Panc1 (cell line): ENCODE data around the gene VDR.

ENCODE experiments used
- POLR2AphosphoS5 ChIP-seq: IDR thresholded peaks from 2 replicates; pipeline ENCODE4 v1.6.1; 2012; ENCODE audit warnings: mild to moderate bottlenecking, low read depth, low read length, moderate library complexity
- SIN3A ChIP-seq: IDR thresholded peaks from 2 replicates; pipeline ENCODE4 v1.6.1; 2012; ENCODE audit warnings: low read depth, mild to moderate bottlenecking, low read length, moderate library complexity, borderline replicate concordance; ENCODE audit not compliant: insufficient read depth
- TCF7L2 ChIP-seq: IDR thresholded peaks from 2 replicates; pipeline ENCODE4 v1.6.1; 2011; ENCODE audit warnings: mild to moderate bottlenecking, low read depth, low read length, inconsistent platforms
- TF ChIP-seq, protein P1 (sequence below): fragments of 450-650 bp; IDR thresholded peaks from 2 replicates; pipeline ENCODE4 v1.5.1; 2017; ENCODE audit warnings: mild to moderate bottlenecking
- TF ChIP-seq, protein P2 (sequence below), 2 experiments: IDR thresholded peaks; 2 replicates each; pipeline ENCODE4 v1.6.1; 2011 to 2012; ENCODE audit warnings: low read depth in 2 of 2, control low read depth in 1 of 2, low read length in 1 of 2, mild to moderate bottlenecking in 1 of 2, moderate library complexity in 1 of 2; ENCODE audit not compliant: insufficient read depth in 1 of 2

- TF ChIP-seq, protein P1, sequence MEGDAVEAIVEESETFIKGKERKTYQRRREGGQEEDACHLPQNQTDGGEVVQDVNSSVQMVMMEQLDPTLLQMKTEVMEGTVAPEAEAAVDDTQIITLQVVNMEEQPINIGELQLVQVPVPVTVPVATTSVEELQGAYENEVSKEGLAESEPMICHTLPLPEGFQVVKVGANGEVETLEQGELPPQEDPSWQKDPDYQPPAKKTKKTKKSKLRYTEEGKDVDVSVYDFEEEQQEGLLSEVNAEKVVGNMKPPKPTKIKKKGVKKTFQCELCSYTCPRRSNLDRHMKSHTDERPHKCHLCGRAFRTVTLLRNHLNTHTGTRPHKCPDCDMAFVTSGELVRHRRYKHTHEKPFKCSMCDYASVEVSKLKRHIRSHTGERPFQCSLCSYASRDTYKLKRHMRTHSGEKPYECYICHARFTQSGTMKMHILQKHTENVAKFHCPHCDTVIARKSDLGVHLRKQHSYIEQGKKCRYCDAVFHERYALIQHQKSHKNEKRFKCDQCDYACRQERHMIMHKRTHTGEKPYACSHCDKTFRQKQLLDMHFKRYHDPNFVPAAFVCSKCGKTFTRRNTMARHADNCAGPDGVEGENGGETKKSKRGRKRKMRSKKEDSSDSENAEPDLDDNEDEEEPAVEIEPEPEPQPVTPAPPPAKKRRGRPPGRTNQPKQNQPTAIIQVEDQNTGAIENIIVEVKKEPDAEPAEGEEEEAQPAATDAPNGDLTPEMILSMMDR, result no peak
- TF ChIP-seq, protein P2, sequence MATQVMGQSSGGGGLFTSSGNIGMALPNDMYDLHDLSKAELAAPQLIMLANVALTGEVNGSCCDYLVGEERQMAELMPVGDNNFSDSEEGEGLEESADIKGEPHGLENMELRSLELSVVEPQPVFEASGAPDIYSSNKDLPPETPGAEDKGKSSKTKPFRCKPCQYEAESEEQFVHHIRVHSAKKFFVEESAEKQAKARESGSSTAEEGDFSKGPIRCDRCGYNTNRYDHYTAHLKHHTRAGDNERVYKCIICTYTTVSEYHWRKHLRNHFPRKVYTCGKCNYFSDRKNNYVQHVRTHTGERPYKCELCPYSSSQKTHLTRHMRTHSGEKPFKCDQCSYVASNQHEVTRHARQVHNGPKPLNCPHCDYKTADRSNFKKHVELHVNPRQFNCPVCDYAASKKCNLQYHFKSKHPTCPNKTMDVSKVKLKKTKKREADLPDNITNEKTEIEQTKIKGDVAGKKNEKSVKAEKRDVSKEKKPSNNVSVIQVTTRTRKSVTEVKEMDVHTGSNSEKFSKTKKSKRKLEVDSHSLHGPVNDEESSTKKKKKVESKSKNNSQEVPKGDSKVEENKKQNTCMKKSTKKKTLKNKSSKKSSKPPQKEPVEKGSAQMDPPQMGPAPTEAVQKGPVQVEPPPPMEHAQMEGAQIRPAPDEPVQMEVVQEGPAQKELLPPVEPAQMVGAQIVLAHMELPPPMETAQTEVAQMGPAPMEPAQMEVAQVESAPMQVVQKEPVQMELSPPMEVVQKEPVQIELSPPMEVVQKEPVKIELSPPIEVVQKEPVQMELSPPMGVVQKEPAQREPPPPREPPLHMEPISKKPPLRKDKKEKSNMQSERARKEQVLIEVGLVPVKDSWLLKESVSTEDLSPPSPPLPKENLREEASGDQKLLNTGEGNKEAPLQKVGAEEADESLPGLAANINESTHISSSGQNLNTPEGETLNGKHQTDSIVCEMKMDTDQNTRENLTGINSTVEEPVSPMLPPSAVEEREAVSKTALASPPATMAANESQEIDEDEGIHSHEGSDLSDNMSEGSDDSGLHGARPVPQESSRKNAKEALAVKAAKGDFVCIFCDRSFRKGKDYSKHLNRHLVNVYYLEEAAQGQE (IDR thresholded peaks at IDR 0.05; ENCODE audit: insufficient read depth in 1 of 2, low read depth in 2 of 2, low read length in 1 of 2), result no peak
- TF ChIP-seq TCF7L2, result no peak
- no peak for TF ChIP-seq POLR2AphosphoS5
- no peak for TF ChIP-seq SIN3A
These were observed 49.3 kb downstream of the VDR start for GRCh38 chr12:47855502-47855901.
